Measurements from ENCODE around the gene SST. TPM values are rescaled to one million over a fixed set of nuclear protein-coding genes. Genes with fewer than 3 reads are reported as not detected.

The SST gene
- polyA plus RNA-seq, 3 donors, result not detected

DNA sequence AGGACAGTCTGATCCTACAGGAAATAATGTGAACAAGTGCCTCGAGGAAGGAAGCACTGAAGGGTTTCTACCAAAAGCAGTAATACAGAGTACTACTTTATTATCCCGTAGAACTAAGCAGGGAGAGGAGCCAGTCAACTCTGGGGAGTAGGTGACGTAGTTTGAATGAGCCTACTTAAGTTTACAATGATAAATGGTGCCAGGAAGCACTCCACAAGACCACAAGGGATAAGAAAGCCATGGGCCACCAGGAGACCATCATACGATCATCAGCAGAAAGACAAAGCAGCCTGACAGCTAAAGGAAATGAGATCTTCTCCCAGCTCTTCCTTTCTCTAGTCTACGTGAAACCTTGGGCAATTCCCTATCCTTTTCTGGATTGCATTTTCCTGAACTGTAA, 27.3 kb downstream of the SST start:
- Histone ChIP-seq H3K4me3 (replicated peaks in 1 of 3; ENCODE audit: low read depth in 2 of 3, low read length in 3 of 3) (no peak overlapping the region), H3K9ac (ENCODE audit: insufficient read depth, low read length, poor library complexity, severe bottlenecking) (no peak overlapping the region), H2AFZ (ENCODE audit: insufficient read depth, low read depth, low read length, poor library complexity, severe bottlenecking) (no peak overlapping the region), H3K4me1 (ENCODE audit: control insufficient read depth in 1 of 2, insufficient read depth in 2 of 2, low read length in 2 of 2) (no peaks in the 10 kb centered on the region), H3K36me3 (replicated peaks in 1 of 2; ENCODE audit: control insufficient read depth in 1 of 2, insufficient read depth in 2 of 2, low read length in 2 of 2) (no peaks in the 10 kb centered on the region), H3K79me2 (ENCODE audit: insufficient read depth, low read length) (no peaks in the 10 kb centered on the region), H3K9me3 (replicated peaks in 1 of 2; ENCODE audit: control insufficient read depth in 1 of 2, insufficient read depth in 1 of 2, low read length in 2 of 2) (no peaks in the 10 kb centered on the region), H3K4me2 (replicated peaks; ENCODE audit: extremely low read depth, low read length, poor library complexity, severe bottlenecking) (no peak overlapping the region), H4K20me1 (ENCODE audit: insufficient read depth, low read length) (no peaks in the 10 kb centered on the region), H3K27me3 (ENCODE audit: control insufficient read depth in 2 of 2, insufficient read depth in 2 of 2, low read length in 2 of 2) (peaks cover 3 to 4% of the 10 kb centered on the region in 2 donors), H3K27ac (ENCODE audit: low read depth in 1 of 2, low read length in 2 of 2) (no peak overlapping the region)
- H3K4me1 Mint-ChIP-seq, result no peaks in the 10 kb centered on the region
- DNase-seq, result no peak
- H3K4me3 Mint-ChIP-seq, result no peak overlapping the region
- TF ChIP-seq, protein P1, sequence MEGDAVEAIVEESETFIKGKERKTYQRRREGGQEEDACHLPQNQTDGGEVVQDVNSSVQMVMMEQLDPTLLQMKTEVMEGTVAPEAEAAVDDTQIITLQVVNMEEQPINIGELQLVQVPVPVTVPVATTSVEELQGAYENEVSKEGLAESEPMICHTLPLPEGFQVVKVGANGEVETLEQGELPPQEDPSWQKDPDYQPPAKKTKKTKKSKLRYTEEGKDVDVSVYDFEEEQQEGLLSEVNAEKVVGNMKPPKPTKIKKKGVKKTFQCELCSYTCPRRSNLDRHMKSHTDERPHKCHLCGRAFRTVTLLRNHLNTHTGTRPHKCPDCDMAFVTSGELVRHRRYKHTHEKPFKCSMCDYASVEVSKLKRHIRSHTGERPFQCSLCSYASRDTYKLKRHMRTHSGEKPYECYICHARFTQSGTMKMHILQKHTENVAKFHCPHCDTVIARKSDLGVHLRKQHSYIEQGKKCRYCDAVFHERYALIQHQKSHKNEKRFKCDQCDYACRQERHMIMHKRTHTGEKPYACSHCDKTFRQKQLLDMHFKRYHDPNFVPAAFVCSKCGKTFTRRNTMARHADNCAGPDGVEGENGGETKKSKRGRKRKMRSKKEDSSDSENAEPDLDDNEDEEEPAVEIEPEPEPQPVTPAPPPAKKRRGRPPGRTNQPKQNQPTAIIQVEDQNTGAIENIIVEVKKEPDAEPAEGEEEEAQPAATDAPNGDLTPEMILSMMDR (IDR thresholded peaks at IDR 0.05), result no peak
- H3K36me3 Mint-ChIP-seq, result no peaks in the 10 kb centered on the region
- peaks cover 0 to 18% (median 17%) of the 10 kb centered on the region in 3 donors for H3K27me3 Mint-ChIP-seq (ENCODE audit: low read depth in 3 of 3)
- peaks cover 0 to 4% (median 0%) of the 10 kb centered on the region in 7 donors for H3K9me3 Mint-ChIP-seq
- WGBS (ENCODE audit: insufficient coverage), result 72% methylated on average over 2 of the region's 5 CpGs
- intact Hi-C loops (cut with micrococcal nuclease), result no loop called here
- H3K27ac Mint-ChIP-seq, result no peak overlapping the region

DNA sequence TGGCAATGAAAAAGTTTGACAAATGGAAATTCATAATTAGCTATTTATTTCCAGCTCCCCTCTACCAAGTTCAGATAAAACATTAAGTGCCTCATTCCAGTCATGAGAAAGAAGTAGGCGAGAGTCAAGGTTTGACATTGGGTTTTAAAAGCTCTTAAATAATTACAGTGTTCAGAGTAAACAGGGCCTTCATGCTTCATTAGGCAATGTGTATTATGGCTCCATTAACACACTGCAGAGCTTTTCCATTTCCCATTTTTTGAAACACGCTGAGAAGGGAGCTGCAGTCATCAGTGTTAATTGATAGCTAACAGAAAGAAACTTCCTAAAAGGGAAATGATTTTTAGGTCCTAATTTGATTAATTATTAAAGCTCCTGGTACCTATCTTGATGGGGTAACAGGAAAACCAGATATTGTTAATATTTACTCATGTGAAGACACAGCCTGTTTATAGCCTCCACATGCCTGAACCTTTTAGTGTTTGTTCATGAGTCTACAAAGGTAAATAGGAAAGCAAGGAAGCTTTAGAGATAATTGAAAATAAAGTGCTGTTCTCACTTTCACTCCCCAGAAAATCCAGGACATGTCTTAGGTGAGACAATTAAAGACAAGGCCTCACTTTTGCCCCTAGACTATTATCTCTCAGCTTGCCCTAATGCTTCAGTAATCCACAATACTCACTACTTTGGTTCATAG, 28.7 kb downstream of the SST start:
- no peaks in the 10 kb centered on the region for H3K79me2 ChIP-seq (ENCODE audit: insufficient read depth, low read length)
- H3K9me3 Mint-ChIP-seq, result peaks cover 0 to 4% (median 0%) of the 10 kb centered on the region in 7 donors
- H3K4me3 ChIP-seq (replicated peaks in 1 of 3; ENCODE audit: low read depth in 2 of 3, low read length in 3 of 3), result no peak overlapping the region
- H3K9me3 ChIP-seq (replicated peaks in 1 of 2; ENCODE audit: control insufficient read depth in 1 of 2, insufficient read depth in 1 of 2, low read length in 2 of 2), result no peaks in the 10 kb centered on the region
- no peaks in the 10 kb centered on the region for H4K20me1 ChIP-seq (ENCODE audit: insufficient read depth, low read length)
- H3K36me3 ChIP-seq (replicated peaks in 1 of 2; ENCODE audit: control insufficient read depth in 1 of 2, insufficient read depth in 2 of 2, low read length in 2 of 2), result no peaks in the 10 kb centered on the region
- peaks cover 0 to 15% (median 14%) of the 10 kb centered on the region in 3 donors for H3K27me3 Mint-ChIP-seq (ENCODE audit: low read depth in 3 of 3)
- H3K4me3 Mint-ChIP-seq, result no peak overlapping the region
- no peak overlapping the region for H2AFZ ChIP-seq (ENCODE audit: insufficient read depth, low read depth, low read length, poor library complexity, severe bottlenecking)
- no peak for DNase-seq
- peaks cover 0 to 2% of the 10 kb centered on the region in 2 donors for H3K27me3 ChIP-seq (ENCODE audit: control insufficient read depth in 2 of 2, insufficient read depth in 2 of 2, low read length in 2 of 2)
- no peak overlapping the region for H3K9ac ChIP-seq (ENCODE audit: insufficient read depth, low read length, poor library complexity, severe bottlenecking)
- TF ChIP-seq, protein P1 (IDR thresholded peaks at IDR 0.05), result no peak
- H3K4me1 ChIP-seq (ENCODE audit: control insufficient read depth in 1 of 2, insufficient read depth in 2 of 2, low read length in 2 of 2), result no peaks in the 10 kb centered on the region
- no peaks in the 10 kb centered on the region for H3K36me3 Mint-ChIP-seq
- intact Hi-C loops (cut with micrococcal nuclease), result no loop called here
- no peak overlapping the region for H3K27ac ChIP-seq (ENCODE audit: low read depth in 1 of 2, low read length in 2 of 2)
- no peak overlapping the region for H3K4me2 ChIP-seq (replicated peaks; ENCODE audit: extremely low read depth, low read length, poor library complexity, severe bottlenecking)
- WGBS (ENCODE audit: insufficient coverage), result no CpG with 5 or more reads among the region's 2 CpGs
- H3K27ac Mint-ChIP-seq, result no peak overlapping the region
- no peaks in the 10 kb centered on the region for H3K4me1 Mint-ChIP-seq
